Hepatocyte (in vitro differentiated cells): Measurements from ENCODE around the gene LDLRAD3.

Experiments
- EZH2 ChIP-seq: fragments of 200-600 bp; sonication (generic); IDR thresholded peaks from 2 replicates; pipeline ENCODE4 v1.6.1; 2016; ENCODE audit warnings: antibody characterized with exemption, mild to moderate bottlenecking, borderline replicate concordance
- EZH2phosphoT487 ChIP-seq: fragments of 200-600 bp; sonication (generic); IDR thresholded peaks from one replicate; pipeline ENCODE4 v1.6.1; 2018; ENCODE audit warnings: antibody characterized with exemption, mild to moderate bottlenecking, low read depth, moderate library complexity; ENCODE audit not compliant: unreplicated experiment, severe bottlenecking
- TF ChIP-seq, protein P1 (sequence below): fragments of 200-600 bp; sonication (generic); IDR thresholded peaks from 2 replicates; pipeline ENCODE4 v1.5.1; 2016; ENCODE audit warnings: antibody characterized with exemption, mild to moderate bottlenecking; ENCODE audit not compliant: poor library complexity

GRCh38 chr11:36088266-36088972, 144.6 kb downstream of the LDLRAD3 start:
- TF ChIP-seq, protein P1, sequence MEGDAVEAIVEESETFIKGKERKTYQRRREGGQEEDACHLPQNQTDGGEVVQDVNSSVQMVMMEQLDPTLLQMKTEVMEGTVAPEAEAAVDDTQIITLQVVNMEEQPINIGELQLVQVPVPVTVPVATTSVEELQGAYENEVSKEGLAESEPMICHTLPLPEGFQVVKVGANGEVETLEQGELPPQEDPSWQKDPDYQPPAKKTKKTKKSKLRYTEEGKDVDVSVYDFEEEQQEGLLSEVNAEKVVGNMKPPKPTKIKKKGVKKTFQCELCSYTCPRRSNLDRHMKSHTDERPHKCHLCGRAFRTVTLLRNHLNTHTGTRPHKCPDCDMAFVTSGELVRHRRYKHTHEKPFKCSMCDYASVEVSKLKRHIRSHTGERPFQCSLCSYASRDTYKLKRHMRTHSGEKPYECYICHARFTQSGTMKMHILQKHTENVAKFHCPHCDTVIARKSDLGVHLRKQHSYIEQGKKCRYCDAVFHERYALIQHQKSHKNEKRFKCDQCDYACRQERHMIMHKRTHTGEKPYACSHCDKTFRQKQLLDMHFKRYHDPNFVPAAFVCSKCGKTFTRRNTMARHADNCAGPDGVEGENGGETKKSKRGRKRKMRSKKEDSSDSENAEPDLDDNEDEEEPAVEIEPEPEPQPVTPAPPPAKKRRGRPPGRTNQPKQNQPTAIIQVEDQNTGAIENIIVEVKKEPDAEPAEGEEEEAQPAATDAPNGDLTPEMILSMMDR, result no peak
- TF ChIP-seq EZH2, result no peak
- no peak for TF ChIP-seq EZH2phosphoT487
